BE2C (cell line): ENCODE data around the gene TRMT5.

Experiments used
- DNase-seq: peaks from one replicate; pipeline ENCODE4 v3.0.0-alpha.2; 2020
- H3K27me3 ChIP-seq: fragments of 250-450 bp; sonication (Bioruptor Pico); 2 replicates; pipeline ENCODE4 v1.5.1; 2020; ENCODE audit warnings: mild to moderate bottlenecking
- H3K36me3 ChIP-seq: fragments of 250-450 bp; sonication (Bioruptor Pico); 2 replicates; pipeline ENCODE4 v1.5.1; 2020; ENCODE audit warnings: mild to moderate bottlenecking
- H3K4me1 ChIP-seq: fragments of 250-450 bp; sonication (Bioruptor Pico); 2 replicates; pipeline ENCODE4 v1.5.1; 2020
- H3K4me3 ChIP-seq: 2 replicates; pipeline ENCODE4 v1.5.1; 2011; ENCODE audit warnings: low read depth, low read length
- H3K9me3 ChIP-seq: fragments of 250-450 bp; sonication (Bioruptor Pico); 2 replicates; pipeline ENCODE4 v1.5.1; 2020
- TF ChIP-seq, protein P1 (sequence below): IDR thresholded peaks from 2 replicates; pipeline ENCODE4 v1.5.1; 2012; ENCODE audit warnings: mild to moderate bottlenecking, low read depth, low read length

The TRMT5 gene

DNA sequence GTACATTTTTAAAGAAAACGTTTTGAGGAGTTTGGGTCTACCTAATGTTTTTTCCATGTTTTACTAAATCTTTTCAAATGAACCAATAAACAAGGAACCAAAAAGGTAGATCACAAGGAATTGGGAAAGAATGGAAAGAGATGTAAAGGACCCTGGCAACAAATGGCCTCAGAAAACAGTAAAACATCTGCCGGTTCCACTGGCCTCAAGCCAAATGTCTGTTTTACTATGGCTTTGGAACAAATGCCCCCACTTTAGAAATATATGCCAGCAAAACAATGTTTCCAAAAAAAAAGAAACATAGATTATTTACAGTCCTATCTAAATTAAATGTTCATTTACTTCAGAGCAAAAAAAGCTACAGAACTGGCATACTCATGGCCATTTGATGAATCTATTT, 3.0 kb downstream of the TRMT5 start:
- no peaks in the 10 kb centered on the region for H3K27me3 ChIP-seq
- peak; percentile 61 for DNase-seq
- no peaks in the 10 kb centered on the region for H3K9me3 ChIP-seq
- H3K36me3 ChIP-seq: peaks cover 26% of the 10 kb centered on the region
- H3K4me1 ChIP-seq: peaks cover 4% of the 10 kb centered on the region; the same call in 1 of the 2 replicates
- H3K4me3 ChIP-seq: peak overlapping the region; percentile 22
- TF ChIP-seq, protein P1, sequence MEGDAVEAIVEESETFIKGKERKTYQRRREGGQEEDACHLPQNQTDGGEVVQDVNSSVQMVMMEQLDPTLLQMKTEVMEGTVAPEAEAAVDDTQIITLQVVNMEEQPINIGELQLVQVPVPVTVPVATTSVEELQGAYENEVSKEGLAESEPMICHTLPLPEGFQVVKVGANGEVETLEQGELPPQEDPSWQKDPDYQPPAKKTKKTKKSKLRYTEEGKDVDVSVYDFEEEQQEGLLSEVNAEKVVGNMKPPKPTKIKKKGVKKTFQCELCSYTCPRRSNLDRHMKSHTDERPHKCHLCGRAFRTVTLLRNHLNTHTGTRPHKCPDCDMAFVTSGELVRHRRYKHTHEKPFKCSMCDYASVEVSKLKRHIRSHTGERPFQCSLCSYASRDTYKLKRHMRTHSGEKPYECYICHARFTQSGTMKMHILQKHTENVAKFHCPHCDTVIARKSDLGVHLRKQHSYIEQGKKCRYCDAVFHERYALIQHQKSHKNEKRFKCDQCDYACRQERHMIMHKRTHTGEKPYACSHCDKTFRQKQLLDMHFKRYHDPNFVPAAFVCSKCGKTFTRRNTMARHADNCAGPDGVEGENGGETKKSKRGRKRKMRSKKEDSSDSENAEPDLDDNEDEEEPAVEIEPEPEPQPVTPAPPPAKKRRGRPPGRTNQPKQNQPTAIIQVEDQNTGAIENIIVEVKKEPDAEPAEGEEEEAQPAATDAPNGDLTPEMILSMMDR: no peak

DNA sequence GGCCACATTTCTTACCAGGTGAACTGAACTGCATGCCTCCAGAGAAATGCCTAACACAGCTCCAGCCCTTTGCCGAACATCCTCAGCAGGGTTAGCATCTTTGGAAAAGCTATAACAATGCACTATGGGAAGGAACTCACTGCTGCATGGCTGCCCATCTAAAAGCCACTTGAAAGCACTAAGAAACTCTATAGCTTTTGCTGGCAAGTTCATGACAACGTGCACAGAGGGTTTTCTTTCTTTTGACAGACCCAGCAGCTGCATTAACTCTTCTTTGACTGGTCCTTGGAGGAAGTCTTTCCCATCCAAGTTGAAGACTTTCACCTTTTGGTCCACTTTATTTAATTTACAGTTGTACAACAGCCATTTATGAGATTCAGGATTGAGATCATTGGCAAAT, 5.3 kb downstream of the TRMT5 start:
- no peaks in the 10 kb centered on the region for H3K27me3 ChIP-seq
- peaks cover 4% of the 10 kb centered on the region; the same call in 1 of the 2 replicates for H3K4me1 ChIP-seq
- no peak overlapping the region for H3K4me3 ChIP-seq
- TF ChIP-seq, protein P1: no peak
- peaks cover 26% of the 10 kb centered on the region for H3K36me3 ChIP-seq
- DNase-seq: no peak
- H3K9me3 ChIP-seq: no peaks in the 10 kb centered on the region

DNA sequence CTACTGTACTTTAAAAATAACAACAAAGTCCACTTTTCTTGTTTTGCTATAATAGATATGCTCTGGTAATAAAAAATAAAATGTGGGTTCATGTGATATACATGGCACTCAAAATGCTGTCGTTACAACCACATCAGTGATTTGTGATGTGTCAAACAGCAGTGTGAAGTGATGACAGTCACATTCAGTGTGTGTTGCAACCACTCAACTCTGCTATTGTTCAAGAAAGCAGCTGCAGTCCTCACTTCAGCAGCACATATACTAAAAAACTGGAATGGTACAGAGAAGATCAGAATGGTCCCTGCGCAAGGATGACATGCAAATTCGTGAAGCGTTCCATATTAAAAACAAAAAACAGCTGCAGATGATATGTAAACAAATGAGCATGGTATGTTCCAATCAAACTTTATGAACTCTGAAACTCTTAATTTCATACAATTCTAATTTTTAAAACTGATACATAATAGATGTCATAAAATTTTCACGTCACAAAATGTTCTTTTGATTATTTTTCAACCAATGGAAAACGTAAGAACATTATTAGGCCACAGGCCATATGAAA, 6.7 kb downstream of the TRMT5 start:
- Histone ChIP-seq H3K27me3 (no peaks in the 10 kb centered on the region), H3K36me3 (peaks cover 29% of the 10 kb centered on the region), H3K4me1 (peaks cover 4% of the 10 kb centered on the region; the same call in 1 of the 2 replicates), H3K4me3 (no peak overlapping the region), H3K9me3 (no peaks in the 10 kb centered on the region)
- no peak for DNase-seq
- TF ChIP-seq, protein P1: no peak

DNA sequence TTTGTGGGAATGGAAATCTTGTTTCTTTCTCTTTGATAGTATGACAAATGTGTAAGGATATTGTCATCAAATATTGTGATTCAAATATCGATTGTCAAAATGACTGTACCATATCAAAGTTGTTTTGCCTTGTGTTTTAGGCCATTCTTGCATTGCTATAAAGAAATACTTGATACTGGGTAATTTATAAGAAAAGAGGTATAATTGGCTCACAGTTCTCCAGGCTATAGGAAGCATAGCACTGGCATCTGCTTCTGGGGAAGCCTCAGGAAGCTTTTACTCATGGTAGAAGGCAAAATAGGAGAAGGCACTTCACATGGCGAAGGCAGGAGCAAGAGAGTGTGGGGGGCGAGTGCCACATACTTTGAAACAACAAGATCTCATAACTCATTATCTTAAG, 7.8 kb downstream of the TRMT5 start:
- TF ChIP-seq, protein P1: no peak
- Histone ChIP-seq H3K27me3 (no peaks in the 10 kb centered on the region), H3K4me1 (peaks cover 4% of the 10 kb centered on the region; the same call in 1 of the 2 replicates), H3K4me3 (no peak overlapping the region), H3K36me3 (peaks cover 29% of the 10 kb centered on the region), H3K9me3 (no peaks in the 10 kb centered on the region)
- DNase-seq: no peak

DNA sequence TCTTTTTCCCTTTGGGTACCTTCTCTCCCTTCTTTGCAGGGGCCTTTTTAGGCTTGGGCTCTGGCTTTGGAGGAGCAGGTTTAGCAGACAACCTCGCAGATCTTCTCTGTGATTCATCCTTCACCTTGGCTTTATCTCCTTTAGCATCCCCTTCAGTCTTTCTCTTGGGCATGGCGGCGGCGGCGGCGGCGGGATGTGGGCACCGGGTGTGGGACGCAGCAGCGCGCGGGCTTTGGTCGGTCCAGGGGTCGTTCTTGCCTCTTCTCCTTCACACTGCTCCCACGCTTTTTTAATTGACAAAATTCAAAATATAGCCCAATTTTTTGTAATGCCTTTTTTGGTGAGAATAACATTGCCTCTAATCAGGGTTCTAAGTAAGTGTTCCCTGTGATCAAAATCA, 8.6 kb downstream of the TRMT5 start:
- Histone ChIP-seq H3K4me1 (no peaks in the 10 kb centered on the region; the same call in 1 of the 2 replicates), H3K36me3 (peaks cover 28% of the 10 kb centered on the region), H3K9me3 (no peaks in the 10 kb centered on the region), H3K27me3 (no peaks in the 10 kb centered on the region), H3K4me3 (no peak overlapping the region)
- DNase-seq: no peak
- TF ChIP-seq, protein P1: no peak

DNA sequence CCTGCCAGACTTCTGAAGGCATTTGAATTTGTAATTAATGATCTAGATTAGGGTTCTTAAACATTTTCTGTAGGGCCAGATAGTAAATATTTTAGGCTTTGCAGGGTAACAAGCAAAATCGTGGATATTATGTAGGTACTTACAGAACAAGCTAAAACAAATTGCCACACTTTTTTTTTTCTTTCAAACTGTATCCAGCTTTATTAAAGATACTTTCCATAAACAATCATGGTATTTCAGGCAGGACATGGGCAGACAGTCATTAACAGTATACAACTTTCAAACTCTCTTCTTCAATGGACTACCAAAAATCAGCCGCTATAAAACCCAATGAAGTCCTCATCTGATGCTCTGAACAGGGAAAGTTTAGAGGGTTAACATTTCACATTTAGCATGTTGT, 9.6 kb downstream of the TRMT5 start:
- TF ChIP-seq, protein P1: no peak
- Histone ChIP-seq H3K4me1 (no peaks in the 10 kb centered on the region), H3K4me3 (no peak overlapping the region), H3K9me3 (no peaks in the 10 kb centered on the region), H3K36me3 (peaks cover 25% of the 10 kb centered on the region), H3K27me3 (no peaks in the 10 kb centered on the region)
- DNase-seq: no peak
